Activated CD8-positive, alpha-beta memory T cell treated with anti-CD3 and anti-CD28 coated beads, Interleukin-2, amount 50 U/mL, for 4 hours (primary cell): Measurements from ENCODE around the gene CYP8B1.
"Not testable (repeated sequence)": the region's sequence is repeated elsewhere in the genome, so short reads cannot be mapped to it uniquely, and the experiment has no call there.

Experiments used
- DNase-seq: peaks from one replicate; pipeline ENCODE4 v3.0.0-alpha.2; 2020

Gene CYP8B1

GRCh38 chr3:42884324-42884723, 8.6 kb upstream of the CYP8B1 start:
- DNase-seq, result no peak

DNA sequence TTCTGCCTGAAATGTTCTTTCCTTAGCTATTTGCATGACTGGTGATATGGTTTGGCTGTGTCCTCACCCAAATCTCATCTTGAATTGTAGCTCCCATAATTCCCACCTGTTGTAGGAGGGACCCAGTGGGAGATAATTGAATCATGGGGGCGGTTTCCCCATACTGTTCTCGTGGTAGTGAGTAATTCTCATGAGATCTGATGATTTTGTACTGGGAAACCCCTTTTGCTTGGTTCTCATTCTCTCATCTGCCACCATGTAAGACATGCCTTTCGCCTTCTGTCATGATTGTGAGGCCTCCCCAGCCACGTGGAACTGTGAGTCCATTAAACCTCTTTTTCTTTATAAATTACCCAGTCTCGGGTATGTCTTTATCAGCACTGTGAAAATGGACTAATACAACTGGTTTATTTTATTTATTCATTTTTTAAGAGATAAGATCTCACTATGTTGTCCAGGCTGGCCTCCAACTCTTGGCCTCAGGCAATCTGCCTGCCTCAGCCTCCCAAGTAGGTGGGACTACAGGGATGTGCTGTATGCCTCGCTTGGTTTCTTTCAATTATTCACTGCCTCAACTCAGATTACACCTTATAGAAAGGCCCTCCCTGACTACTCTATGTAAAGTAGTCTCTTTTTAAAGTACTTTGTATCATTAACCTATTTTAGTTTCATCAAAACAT, 7.7 kb upstream of the CYP8B1 start:
- DNase-seq, result not testable (repeated sequence)

- peak; percentile 84 for DNase-seq
These were observed 5.1 kb upstream of the CYP8B1 start for GRCh38 chr3:42880601-42881451.

DNA sequence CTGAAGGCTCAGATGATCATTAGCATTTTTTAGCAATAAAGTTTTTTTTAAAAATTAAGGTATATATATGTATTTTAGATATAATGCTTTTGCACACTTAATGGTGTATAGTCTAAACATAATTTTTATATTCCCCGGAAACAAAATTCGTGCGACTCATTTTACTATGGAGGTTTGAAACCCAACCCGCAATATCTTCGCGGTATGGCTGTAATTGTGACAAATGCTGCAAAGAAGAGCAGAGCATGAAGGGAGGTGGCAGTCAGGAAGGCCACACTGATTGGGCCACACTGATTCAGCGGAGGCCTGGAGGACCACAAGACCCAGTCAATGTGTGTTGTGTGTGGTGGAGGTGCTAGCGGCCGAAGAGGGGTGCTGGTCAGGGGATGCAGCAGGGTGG, 4.5 kb upstream of the CYP8B1 start:
- DNase-seq, result no peak

- no peak for DNase-seq
These were observed 2.2 kb upstream of the CYP8B1 start for GRCh38 chr3:42877881-42878280.

- DNase-seq, result no peak
These were observed 1.5 kb upstream of the CYP8B1 start for GRCh38 chr3:42876940-42877720.

DNA sequence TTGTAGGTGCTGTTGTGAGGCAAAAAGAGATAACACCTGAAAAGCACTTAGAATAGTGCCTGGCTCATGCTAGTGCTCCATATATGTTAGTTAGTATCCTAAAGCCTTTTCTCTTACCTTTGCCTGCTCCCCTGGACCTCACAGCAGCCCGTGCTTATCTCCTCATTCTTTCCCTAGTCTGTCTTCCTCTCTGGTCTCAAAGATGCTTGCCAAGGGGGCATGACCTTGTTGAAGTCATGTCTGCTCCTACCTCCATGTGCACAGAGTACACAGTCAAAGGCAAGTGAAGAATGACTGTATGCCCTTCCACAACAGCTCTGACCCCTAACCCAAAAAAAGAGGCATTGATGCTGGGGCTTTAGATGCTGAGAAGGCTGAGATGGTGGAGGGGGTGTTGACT, 722 bp upstream of the CYP8B1 start:
- no peak for DNase-seq

- DNase-seq, result no peak
These were observed 930 bp downstream of the CYP8B1 start for GRCh38 chr3:42874749-42875148.

GRCh38 chr3:42873221-42873982, 2.3 kb downstream of the CYP8B1 start:
- no peak for DNase-seq

GRCh38 chr3:42872718-42873117, 3.0 kb downstream of the CYP8B1 start:
- DNase-seq, result no peak

GRCh38 chr3:42871592-42872196, 4.0 kb downstream of the CYP8B1 start:
- no peak for DNase-seq

DNA sequence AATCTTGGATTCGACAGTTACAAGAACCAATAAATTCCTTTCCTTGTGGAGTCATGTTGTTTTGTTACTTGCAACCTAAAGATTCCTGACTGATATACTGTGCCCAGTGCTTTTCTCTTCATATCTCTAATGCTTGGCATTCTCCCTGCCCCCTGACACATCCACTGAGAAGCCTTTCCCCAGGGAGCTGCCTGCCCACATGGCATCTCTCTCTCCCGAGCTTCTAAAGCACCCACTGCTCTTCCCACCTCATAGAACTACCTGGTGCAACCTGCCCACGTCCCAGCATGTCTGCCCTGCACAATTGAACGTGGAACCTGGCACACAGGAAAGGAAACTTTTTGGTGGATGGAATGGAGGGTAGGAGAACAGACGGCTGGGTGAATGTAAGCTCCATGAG, 6.8 kb downstream of the CYP8B1 start:
- DNase-seq, result no peak

DNA sequence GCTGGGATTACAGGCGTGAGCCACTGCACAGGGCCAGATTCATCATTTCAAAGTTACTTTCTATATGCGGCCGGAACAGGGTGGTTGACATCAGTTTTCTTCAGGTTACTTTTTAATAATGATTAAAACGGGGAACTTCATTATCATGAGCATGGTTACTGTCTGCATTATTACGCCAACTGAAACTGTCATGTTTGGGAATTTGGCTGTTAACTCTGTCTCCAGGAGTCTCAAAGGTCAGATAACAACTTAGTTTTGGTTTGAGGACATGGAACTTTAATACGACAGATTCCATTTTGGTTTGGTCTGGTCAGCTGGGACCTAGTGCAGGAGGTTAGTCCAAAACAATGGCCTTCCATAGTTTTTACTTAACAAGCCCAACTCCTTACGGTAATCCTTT, 8.5 kb downstream of the CYP8B1 start:
- DNase-seq, result no peak

DNA sequence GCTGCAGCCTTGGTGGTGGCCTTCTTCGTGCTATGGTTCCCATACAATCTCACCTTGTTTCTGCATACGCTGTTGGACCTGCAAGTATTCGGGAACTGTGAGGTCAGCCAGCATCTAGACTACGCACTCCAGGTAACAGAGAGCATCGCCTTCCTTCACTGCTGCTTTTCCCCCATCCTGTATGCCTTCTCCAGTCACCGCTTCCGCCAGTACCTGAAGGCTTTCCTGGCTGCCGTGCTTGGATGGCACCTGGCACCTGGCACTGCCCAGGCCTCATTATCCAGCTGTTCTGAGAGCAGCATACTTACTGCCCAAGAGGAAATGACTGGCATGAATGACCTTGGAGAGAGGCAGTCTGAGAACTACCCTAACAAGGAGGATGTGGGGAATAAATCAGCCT, 10.4 kb downstream of the CYP8B1 start:
- DNase-seq, result no peak

DNA sequence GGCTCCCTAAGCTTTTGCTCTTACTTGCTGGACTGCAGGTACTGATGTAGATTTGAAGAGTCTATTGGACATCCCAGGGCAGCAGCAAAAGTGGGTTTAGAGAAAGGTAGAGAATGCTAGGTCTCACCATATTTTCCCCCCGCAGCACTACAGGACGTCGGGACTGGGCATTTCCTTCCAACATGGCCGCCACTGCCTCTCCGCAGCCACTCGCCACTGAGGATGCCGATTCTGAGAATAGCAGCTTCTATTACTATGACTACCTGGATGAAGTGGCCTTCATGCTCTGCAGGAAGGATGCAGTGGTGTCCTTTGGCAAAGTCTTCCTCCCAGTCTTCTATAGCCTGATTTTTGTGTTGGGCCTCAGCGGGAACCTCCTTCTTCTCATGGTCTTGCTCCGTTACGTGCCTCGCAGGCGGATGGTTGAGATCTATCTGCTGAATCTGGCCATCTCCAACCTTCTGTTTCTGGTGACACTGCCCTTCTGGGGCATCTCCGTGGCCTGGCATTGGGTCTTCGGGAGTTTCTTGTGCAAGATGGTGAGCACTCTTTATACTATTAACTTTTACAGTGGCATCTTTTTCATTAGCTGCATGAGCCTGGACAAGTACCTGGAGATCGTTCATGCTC, 11.2 kb downstream of the CYP8B1 start:
- no peak for DNase-seq

DNA sequence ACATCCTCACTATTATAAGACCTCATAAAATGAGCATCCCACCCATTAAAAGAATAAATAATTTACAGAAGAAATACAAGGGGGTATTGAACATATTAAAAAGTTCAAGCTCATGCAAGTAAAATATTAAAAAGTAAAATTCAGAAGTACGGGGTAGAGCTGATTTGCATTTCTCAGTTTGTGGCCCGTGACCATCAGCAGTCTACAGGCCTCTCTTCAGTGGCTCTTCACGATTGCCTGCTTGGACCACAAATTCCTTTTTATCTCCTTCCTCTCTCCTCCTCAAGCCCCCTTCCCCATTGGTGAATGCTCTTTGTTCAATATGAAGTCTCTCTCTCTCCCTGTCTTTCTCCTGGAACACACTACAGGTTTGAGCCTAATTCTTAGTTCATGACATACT, 19.1 kb downstream of the CYP8B1 start:
- no peak for DNase-seq

- DNase-seq, result no peak
These were observed 19.9 kb downstream of the CYP8B1 start for GRCh38 chr3:42855547-42856380.

- no peak for DNase-seq
These were observed 20.5 kb downstream of the CYP8B1 start for GRCh38 chr3:42855219-42855546.

- DNase-seq, result no peak
These were observed 21.9 kb downstream of the CYP8B1 start for GRCh38 chr3:42853739-42854302.

DNA sequence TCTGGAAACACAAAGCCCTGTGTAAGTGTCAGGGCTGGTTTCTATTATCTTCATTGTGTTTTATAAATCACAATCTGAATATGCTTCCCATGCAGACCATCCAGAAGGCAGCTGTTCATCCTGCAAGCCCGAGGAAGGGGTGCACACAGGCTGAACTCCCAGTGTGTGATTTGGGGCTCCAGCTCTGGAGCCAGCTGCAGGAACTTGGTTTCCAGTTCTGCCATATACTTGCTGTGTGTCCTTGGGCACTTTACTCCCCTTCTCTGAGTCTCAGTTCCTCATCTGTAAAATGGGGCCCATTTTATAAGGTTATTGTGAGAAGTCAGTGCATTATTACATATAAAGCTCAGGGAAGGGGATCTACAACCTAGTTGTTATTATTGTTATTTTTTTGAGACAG, 22.6 kb downstream of the CYP8B1 start:
- DNase-seq, result no peak

- DNase-seq, result no peak
These were observed 23.2 kb downstream of the CYP8B1 start for GRCh38 chr3:42852441-42852840.
